Femur (tissue), 1 donor: Measurements from ENCODE around the gene ANKRD33B.
"Not testable (repeated sequence)": the region's sequence is repeated elsewhere in the genome, so short reads cannot be mapped to it uniquely, and the experiment has no call there.

Experiments
- DNase-seq: peaks from one replicate; pipeline ENCODE4 v3.0.0-alpha.2; 2017

The ANKRD33B gene

DNA sequence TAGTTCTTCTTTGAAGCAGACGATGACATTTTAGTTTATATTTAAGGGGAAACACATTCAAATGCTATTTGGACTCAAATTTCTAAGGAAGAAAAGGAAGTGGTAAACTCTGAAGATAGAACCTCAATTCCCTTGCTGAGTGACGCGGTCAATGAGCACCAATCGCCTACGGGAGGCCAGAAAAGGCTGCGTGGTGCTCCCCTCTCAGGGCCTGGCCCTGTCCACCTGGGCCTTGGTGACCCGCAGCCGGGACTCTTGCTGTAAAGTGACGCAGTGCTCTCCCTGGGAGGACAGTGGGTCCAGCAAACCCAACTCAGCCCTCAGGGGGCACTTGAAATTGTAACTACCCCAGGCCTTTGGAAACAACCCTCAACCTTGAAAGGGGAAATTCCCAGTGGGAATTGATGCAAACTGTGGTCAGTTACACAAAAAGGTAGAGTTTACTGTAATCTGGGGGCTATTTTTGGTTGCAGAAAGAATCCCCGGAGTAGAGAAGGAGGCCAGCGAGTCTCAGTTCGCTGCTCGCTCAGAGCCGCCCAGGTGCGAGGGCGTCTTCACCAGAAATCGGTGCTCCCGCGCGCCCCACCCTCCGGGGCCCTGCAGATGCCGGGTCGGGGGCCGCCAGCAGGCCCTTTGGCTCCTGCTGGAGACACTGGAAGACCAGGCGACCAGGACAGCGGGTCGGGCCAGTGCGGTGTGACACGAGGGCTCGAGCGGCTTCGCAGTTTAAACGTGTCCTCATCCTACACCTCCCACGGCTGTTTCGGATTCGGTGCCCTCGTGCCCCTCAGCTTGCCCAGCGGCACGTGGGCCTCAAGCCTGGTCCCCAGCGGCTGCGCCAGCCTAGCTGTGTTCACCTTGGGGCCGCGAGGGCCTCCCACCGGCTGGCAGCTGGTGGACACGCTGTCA, 1.4 kb upstream of the ANKRD33B start:
- no peak for DNase-seq

DNA sequence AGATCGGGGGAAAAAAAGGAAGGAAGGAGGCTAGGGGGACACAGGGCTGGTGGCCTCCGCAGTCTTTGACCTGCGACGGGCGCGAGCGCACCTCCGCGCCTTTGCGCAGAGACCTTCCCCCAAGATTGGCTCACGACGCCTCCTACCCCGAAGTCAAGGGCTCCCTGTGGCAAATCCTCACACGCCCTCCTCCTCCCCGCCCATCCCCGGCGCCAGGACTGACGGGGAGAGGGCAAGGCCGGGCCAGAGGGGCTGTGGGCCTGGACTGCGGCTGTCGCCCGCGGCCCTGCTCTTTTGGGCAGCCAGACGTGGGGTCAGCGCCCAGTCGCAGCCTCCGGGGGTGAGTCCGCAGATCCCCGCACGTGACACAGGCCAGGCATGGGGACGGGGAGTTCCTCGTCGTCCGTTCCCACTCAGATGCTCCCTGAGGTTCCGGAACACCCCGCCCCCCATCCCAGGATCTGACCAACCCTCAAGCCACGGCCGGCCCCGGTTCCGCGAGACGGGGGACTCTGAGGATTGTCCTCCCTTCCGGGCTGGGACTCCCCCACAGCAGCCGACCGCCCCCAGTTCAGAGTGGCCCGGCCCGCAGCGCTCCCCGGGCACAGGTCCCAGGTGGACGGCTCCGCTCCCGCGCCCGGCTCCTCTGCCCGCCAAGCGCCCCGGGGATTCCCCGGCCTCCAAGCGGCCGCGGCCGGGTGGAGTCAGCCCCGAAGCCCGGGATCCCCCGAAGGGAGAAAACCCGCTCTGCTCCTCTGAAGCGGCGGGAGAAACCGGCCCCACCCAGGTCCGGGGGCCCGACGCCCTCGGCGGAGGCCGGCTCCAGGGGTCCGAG, 543 bp upstream of the ANKRD33B start:
- DNase-seq, result peak; percentile 34

DNA sequence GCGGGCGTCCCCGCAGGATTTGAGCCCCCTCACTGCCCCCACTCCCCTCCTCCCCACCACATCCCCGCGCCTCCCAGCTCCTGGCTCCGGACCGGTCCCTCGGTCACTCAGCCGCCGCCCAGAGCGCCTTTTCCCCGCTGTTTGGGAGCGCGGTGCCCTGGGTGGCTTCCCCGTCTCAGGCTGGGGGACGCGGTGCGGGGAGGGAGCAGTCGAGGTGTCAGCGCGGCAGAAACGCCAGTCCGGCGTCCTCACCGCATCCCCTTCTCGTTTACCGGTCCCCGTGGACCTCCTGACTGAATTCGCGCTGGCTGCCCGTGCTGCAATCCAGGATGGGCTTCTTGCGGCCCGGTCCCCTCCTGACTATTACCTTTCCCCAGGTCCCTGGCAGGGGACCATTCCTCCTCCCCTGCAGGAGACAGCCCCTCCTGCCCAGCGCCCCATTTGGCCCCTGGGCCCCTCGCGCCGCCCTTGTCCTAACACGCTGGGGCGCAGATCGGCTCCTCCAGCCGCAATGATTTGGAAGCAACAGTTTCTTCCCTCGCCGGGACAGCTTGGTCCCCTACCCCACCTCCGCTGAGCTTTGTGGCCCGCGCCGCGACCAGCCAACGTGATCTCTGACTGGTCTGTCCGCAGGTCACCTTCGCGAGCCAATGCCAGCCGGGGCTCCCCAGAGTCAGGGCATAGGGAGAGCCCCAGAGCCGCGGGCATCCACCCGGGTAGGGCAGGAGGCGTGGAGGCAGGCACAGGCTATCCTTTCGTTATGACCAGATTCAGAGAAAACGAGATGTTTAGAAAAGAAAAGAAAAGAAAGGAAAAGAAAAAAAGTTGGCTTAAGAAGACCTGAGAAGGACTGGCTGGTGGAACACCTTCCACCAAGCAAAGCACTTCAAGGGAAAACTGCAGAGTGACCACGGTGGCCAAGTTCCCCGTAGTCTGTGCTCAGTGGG, 1.2 kb downstream of the ANKRD33B start:
- DNase-seq, result peak; percentile 25

DNA sequence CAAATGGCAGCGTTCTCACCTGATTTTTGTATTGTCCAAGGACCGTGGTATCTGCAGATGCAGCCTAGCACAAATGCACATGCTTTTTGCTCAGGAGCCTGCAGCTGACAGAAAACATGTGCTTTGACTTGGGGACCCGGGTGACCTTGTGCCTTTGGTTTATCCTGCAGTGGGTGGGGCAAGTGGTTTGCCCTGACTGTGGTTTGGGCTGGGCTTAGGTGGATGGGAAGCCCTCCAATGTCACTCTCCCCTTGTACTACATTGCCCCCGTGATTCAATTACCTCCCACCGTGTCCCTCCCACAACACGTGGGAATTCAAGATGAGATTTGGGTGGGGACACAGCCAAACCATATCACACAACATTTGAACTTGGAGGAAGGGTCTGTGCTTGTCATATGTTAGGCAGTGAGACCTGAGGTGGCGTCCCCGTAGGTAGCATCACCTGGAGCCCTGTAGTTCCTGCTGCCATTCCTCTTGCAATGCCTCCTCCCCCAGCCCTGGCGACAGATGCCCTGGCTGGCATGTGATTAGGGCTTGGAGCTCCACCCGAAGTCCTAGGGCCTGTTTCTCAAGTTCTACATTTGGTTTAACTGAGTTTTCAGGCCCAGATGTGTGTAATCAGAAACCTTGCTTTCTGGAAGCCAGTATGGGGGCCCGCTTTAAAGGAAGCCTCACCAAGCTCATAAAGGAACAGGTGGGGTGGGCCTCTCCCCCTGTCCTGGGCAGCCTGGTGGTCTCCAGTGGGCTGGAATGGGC, 2.1 kb downstream of the ANKRD33B start:
- DNase-seq, result peak; percentile 18

DNA sequence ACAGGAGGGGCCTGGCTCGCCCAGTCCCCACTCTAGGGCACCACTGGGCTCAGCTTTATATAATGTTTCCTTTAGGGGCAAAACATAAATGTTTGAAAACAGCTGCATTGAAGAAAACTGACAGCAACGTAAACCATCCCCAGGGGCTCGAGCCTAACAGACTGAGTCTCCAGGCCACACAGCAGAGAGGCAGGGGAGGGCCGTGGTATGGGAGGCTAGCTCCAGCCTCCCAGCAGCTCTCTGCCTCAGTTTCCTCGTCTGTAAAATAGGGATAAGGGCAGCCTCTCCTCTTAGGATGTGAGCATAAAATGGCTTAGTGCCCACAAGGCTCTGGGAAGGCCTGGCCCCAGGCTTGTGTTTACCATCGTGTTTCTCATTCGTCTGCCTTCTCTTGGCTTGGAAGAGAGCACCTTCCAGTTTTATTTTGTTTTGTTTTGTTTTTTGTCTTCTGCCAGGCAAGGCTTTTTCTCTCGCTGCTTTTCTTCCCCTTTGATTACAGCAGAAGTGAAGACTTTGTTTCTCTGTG, 2.7 kb downstream of the ANKRD33B start:
- DNase-seq, result peak; percentile 12

DNA sequence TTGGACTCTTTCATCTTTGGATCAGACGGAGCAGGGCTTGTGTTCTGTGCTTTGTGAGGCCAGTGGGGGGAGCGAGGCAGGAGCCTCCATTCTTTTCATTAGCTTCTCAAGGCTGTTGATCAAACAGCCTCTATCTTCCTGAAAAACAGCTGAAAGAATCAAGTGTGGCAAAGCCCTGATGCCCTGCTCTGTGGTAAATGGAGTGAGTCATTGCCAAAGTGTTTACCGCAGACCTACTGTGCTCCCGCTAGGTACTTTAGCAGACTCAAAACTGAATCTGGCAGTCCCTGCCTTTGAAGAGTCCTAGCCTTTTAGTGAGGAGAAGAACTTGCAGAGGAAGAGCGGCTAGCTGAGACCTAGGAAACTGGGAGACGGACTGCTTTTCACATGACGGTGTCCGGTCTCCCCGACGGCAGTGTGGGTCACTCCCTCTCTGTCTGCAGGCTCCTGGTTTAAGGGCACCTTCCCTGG, 3.3 kb downstream of the ANKRD33B start:
- peak; percentile 11 for DNase-seq

DNA sequence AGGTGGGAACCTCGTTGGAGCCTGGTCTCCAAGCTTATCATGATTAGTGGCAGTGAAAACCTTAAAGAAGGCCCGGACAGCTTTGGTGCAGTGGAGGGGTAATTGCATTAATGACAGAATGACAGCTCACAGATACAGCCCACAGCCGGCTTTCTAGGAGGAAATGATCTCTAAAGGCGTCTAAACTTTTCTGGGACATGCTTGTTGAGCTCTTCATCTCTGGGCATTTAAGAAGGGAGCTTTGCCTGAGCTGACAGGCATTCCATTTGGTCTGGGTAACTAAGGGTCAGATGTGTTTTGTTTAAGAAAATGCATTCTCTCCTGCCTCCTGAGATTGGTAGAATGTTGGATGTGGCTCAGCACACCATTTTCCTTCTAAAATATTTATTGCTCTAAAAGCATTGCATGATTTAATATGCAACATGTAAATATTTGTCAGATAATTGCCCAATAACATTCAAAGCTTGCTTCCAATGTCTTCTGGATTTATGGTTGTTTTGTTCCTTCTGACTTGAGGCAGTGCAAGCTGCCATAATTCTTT, 4.0 kb downstream of the ANKRD33B start:
- peak; percentile 12 for DNase-seq

DNA sequence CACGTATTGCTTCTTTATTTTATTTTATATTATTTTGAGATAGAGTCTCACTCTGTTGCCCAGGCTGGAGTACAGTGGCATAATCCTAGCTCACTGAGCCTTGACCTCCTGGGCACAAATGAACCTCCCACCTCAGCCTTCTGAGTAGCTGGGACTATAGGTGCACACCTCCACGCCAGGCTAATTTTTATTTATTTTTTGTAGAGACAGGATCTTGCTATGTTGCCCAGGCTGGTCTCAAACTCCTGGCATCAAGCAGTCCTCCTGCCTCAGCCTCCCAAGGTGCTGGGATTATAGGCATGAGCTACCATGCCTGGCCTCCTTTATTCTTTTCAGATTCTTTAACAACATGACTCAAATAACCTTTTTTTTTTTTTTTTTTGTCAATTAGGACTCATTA, 6.7 kb downstream of the ANKRD33B start:
- not testable (repeated sequence) for DNase-seq

DNA sequence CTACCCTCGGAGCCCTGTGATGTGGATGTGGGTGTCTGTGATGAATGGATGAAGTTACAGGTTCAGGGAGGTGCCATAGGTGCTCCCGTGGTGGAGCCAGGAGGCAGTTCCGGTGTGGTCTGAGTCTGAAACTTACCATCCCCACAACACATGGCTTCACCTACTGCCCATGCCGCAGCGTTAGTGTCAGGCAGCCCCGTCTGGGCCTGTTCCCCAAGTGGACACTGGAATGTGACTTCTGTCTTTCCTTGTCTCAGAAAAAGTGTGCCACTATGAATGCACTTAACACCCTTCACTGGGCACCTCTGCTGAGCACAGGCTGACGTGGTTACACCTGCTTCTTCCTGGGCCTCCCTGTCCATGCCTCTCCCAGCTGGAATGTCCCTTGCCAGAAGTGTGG, 8.6 kb downstream of the ANKRD33B start:
- no peak for DNase-seq

DNA sequence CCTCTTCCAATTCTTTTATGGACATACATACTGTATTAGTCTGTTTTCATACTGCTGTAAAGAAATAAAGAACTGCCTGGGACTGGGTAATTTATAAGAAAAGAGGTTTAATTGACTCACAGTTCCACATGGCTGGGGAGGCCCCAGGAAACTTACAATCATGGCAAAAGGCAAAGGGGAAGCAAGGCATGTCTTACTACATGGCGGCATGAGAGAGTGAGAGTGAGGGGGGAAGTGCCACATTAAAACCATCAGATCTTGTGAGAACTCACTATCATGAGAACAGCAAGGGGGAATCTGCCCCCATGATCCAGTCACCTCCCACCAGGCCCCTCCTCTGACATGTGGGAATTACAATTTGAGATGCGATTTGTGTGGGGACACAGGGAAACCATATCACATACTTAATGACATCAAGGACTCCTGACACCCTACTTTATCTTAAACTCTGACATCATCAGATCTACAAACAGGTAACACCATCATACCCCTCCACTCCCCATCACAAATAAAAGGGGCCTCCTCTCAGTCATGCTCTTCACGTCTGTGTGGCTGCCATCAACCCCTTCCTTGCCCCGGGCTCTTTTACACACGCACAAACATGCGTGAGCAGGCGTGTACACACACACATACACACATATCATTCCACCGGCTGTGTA, 9.7 kb downstream of the ANKRD33B start:
- peak; percentile 7 for DNase-seq

DNA sequence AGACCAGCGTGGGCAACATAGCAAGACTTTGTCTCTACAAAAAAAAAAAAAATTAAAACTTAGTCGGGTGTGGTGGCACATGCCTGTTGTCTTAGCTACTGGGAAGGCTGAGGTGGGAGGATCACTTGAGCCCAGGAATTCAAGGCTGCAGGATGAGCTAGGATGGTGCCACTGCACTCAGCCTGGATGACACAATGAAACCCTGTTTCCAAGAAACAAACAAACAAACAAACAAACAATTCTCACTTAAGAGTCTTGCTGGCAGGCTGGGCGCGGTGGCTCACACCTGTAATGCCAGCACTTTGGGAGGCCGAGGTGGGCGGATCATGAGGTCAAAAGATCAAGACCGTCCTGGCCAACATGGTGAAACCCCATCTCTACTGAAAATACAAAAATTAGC, 11.0 kb downstream of the ANKRD33B start:
- DNase-seq, result not testable (repeated sequence)

DNA sequence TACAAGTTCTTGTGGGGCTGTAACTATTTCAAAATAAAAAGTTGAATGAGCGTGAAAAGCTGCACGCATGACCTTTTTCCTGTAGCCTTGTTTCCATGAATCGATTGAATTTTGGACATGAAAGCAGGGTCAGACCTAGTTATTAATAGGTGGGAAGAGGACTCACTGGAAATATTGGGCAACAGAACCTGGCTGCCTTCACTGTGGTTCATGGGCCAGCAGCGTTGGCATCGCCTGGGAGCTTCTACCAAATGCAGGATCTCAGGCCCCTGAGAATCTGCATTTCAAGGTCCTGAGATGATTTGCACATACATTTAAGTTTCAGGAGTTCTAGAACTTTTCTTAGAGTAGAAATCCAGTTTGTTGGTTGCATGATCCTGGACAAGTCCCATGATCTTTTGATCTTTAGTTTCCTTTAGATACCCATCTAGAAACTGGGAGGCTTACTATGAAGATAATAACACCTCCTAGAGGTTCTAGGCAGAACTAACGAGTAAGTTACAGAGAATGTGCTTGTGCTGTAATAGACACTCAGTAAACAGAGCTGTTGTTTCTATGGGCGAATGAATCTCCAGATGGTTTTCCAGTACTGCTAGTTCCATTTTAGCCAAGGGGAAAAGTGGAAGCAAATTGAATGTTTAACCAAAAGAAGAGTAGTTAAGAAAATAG, 12.4 kb downstream of the ANKRD33B start:
- no peak for DNase-seq

DNA sequence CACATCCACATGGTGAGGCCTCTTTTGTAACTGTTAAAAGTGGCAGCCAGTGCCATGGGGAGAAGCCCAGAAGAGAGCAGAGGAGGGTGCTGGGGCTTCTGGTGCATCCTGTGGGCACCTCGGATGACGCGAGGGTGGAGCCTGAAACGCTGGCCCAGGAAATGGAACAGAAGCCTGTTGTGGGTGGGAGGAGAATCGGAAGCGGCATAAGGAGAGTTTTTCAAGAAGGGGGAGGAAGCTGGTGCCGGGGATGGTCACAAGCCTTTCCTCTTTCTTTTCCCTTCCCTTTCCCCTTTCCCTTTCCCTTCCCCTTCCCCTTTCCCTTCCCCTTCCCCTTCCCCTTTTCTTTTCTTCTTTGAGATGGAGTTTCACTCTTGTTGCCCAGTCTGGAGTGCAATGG, 12.9 kb downstream of the ANKRD33B start:
- no peak for DNase-seq

DNA sequence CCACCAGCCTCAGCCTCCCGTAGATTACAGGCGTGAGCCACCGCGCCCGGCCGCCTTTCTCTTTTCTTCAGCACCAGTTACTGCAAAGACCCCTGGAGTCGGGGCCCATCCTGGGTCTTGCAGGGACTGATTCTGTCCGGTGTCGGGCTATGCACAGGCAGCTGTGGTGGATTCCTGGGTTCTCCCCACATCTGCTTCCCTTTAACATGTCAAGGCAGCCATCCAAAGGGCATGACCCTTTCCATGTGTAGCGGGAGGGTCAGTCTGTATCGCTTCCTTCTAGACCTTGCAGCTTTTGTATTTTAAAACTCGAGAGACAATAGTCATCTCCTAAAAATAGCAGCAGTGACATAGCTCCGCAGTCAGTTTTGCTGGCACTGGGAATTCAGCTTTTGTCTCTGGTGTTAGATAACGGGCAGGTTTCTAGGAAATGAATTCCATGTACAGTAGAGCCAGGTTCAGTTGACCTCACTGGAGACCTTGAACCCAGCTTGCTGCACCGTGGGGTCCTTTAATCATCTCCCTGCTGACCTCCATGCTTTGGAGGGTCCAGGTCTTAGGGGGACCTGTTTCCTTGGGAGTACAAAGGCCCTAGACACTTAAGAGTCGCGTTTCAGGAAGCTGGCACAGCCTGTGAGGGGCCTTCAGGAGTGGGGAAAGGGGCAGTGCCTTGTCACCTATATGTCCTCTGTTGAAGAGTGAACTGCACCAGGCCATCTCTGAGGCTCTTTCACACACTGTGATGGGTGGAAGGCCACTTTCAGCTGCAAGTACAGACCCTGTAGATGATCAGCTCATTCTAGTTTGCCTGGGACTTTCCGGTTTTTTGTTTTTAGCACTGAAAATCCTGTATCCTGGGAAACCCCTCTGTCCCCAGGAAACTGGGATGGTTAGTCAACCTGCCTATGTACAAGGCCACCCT, 13.8 kb downstream of the ANKRD33B start:
- peak; percentile 57 for DNase-seq

DNA sequence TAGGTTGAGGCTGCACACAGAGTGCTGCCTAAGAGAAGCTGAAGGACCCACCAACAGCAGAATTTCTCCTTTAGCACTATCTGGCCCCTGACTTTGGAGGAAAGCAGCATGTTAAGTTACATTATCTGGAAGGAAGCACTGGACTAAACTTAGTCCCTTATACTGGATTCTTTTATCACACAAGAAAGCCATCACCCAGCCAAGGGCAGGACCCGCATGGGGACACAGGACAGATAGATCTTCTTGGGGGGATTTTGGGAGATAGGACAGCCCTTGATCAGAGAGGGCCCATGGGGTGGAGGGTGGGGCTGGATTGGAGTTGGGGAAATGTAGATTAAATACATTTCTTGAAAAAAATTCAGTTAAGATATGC, 14.4 kb downstream of the ANKRD33B start:
- peak; percentile 11 for DNase-seq

DNA sequence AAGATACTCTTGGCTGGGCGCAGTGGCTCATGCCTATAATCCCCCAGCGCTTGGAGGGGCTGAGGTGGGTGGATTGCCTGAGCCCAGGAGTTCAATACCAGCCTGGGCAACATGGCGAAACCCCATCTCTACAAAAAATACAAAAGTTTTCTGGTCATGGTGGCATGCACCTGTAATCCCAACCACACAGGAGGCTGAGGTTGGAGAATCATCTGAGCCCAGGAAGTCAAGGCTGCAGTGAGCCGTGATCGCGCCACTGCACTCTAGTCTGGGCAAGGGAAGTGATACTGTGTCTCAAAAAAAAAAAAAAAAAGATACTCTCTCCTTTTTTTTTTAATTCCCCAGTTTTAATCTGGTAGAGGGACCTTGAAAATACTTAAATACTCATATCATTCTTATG, 15.0 kb downstream of the ANKRD33B start:
- no peak for DNase-seq

DNA sequence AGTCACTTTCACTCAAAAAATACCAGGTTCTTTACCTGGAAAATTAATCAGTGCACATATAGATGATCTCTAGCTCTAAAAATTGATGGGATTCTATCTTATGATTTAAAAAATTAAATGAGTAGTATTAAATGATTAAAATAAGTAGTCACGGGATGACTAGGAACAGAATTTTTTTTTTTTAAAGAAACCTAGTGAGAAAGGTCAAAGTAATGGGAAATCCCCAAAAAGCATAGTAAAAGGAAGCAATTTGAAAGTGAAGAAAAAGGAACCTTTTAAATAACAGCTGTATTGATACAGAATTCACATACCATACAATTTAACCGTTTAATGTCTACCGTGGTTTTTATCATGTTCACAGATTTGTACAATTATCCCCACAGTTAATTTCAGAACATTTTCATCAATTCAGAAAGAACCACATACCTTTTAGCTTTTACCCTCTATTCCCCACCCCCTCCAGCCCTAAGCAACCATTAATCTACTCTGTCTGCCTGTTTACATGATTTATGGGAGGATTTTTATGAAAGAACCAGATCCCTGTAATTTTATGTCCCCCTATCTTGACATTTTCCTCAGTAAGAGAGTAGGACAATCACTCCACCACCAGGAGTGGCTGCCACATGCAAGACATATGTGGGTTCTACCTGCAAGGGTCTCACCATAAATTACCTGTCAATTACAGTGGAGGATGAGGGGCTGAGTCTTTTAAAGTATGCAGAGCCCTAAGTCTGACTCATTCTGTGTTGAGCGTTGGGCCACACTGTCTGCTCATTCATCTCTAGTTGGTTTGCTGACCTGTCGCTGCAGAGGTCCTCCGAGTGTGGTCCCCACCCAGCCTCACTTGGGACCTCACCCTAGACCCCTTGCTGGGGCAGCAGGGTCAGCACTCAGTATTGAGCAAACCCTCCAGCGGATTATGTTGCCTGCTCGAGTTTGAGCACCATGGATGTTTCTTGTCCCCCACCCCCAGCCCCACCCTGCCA, 16.0 kb downstream of the ANKRD33B start:
- peak; percentile 1 for DNase-seq
